Mucosa of stomach (tissue), 1 donor: ENCODE results near the gene COPS6.

Experiments
- H3K27me3 ChIP-seq: one replicate; pipeline ENCODE4 v1.7.0; 2013; ENCODE audit warnings: mild to moderate bottlenecking, low read length; ENCODE audit not compliant: control insufficient read depth, insufficient read depth
- H3K36me3 ChIP-seq: one replicate; pipeline ENCODE4 v1.7.0; 2013; ENCODE audit warnings: low read length; ENCODE audit not compliant: control insufficient read depth, insufficient read depth
- H3K4me1 ChIP-seq: one replicate; pipeline ENCODE4 v1.7.0; 2013; ENCODE audit warnings: mild to moderate bottlenecking, low read length; ENCODE audit not compliant: control insufficient read depth, insufficient read depth
- H3K4me3 ChIP-seq: one replicate; pipeline ENCODE4 v1.7.0; 2013; ENCODE audit warnings: low read length
- H3K9ac ChIP-seq: one replicate; pipeline ENCODE4 v1.7.0; 2013; ENCODE audit warnings: mild to moderate bottlenecking, low read length, moderate library complexity
- H3K9me3 ChIP-seq: one replicate; pipeline ENCODE4 v1.7.0; 2013; ENCODE audit warnings: mild to moderate bottlenecking, low read length, moderate library complexity; ENCODE audit not compliant: control insufficient read depth
- donor health status: Pancreatic carcinoma.

Gene COPS6

GRCh38 chr7:100111156-100111555 is 22.4 kb downstream of the COPS6 start:
- Histone ChIP-seq H3K36me3 (peaks cover 5% of the 10 kb centered on the region), H3K4me1 (no peaks in the 10 kb centered on the region), H3K27me3 (no peaks in the 10 kb centered on the region), H3K9me3 (no peaks in the 10 kb centered on the region), H3K9ac (no peak overlapping the region), H3K4me3 (no peak overlapping the region)

- Histone ChIP-seq H3K4me3 (no peak overlapping the region), H3K4me1 (no peaks in the 10 kb centered on the region), H3K36me3 (peaks cover 2% of the 10 kb centered on the region), H3K9me3 (no peaks in the 10 kb centered on the region), H3K27me3 (no peaks in the 10 kb centered on the region), H3K9ac (no peak overlapping the region)
These were observed 23.1 kb downstream of the COPS6 start for GRCh38 chr7:100111914-100112313.

- H3K4me3 ChIP-seq, result no peak overlapping the region
- H3K36me3 ChIP-seq, result no peaks in the 10 kb centered on the region
- peaks cover 5% of the 10 kb centered on the region for H3K4me1 ChIP-seq
- no peaks in the 10 kb centered on the region for H3K9me3 ChIP-seq
- H3K27me3 ChIP-seq, result no peaks in the 10 kb centered on the region
- H3K9ac ChIP-seq, result no peak overlapping the region
These were observed 26.3 kb downstream of the COPS6 start for GRCh38 chr7:100115026-100115425.

GRCh38 chr7:100118388-100119071 is 29.8 kb downstream of the COPS6 start:
- Histone ChIP-seq H3K27me3 (no peaks in the 10 kb centered on the region), H3K9ac (peak overlapping the region; percentile 78), H3K9me3 (no peaks in the 10 kb centered on the region), H3K4me3 (peak overlapping the region; percentile 74), H3K36me3 (no peaks in the 10 kb centered on the region), H3K4me1 (peaks cover 17% of the 10 kb centered on the region)

- Histone ChIP-seq H3K4me1 (peaks cover 19% of the 10 kb centered on the region), H3K36me3 (no peaks in the 10 kb centered on the region), H3K9me3 (no peaks in the 10 kb centered on the region), H3K27me3 (no peaks in the 10 kb centered on the region), H3K4me3 (peak within 1 kb of the TSS; percentile 74), H3K9ac (peak within 1 kb of the TSS; percentile 78)
These were observed 30.6 kb downstream of the COPS6 start, which contains the start of the genes CNPY4 and TAF6 for GRCh38 chr7:100119072-100119969. Gene CNPY4, plus strand, starts transcription at chr7:100119634. Its CDS starts 111 bp downstream, at chr7:100119745. Gene TAF6, minus strand, starts transcription at chr7:100119358. Its CDS starts 5,149 bp downstream, at chr7:100114209.

- Histone ChIP-seq H3K4me3 (peak overlapping the region; percentile 74), H3K27me3 (no peaks in the 10 kb centered on the region), H3K9me3 (no peaks in the 10 kb centered on the region), H3K36me3 (no peaks in the 10 kb centered on the region), H3K9ac (peak overlapping the region; percentile 78), H3K4me1 (peaks cover 28% of the 10 kb centered on the region)
These were observed 31.4 kb downstream of the COPS6 start for GRCh38 chr7:100119970-100120732.

GRCh38 chr7:100120733-100121036 is 31.9 kb downstream of the COPS6 start:
- Histone ChIP-seq H3K9ac (no peak overlapping the region), H3K36me3 (no peaks in the 10 kb centered on the region), H3K4me1 (peaks cover 33% of the 10 kb centered on the region), H3K9me3 (no peaks in the 10 kb centered on the region), H3K4me3 (no peak overlapping the region), H3K27me3 (no peaks in the 10 kb centered on the region)

- Histone ChIP-seq H3K4me1 (peaks cover 41% of the 10 kb centered on the region), H3K9ac (no peak overlapping the region), H3K27me3 (no peaks in the 10 kb centered on the region), H3K36me3 (no peaks in the 10 kb centered on the region), H3K9me3 (no peaks in the 10 kb centered on the region), H3K4me3 (no peak overlapping the region)
These were observed 33.3 kb downstream of the COPS6 start for GRCh38 chr7:100122067-100122466.

GRCh38 chr7:100122568-100122967 is 33.8 kb downstream of the COPS6 start:
- H3K27me3 ChIP-seq, result no peaks in the 10 kb centered on the region
- no peak overlapping the region for H3K9ac ChIP-seq
- no peak overlapping the region for H3K4me3 ChIP-seq
- peaks cover 41% of the 10 kb centered on the region for H3K4me1 ChIP-seq
- H3K9me3 ChIP-seq, result no peaks in the 10 kb centered on the region
- H3K36me3 ChIP-seq, result no peaks in the 10 kb centered on the region

- Histone ChIP-seq H3K36me3 (no peaks in the 10 kb centered on the region), H3K4me1 (peaks cover 44% of the 10 kb centered on the region), H3K27me3 (no peaks in the 10 kb centered on the region), H3K9me3 (no peaks in the 10 kb centered on the region), H3K4me3 (no peak overlapping the region), H3K9ac (no peak overlapping the region)
These were observed 35.8 kb downstream of the COPS6 start for GRCh38 chr7:100124301-100125230.

- H3K4me3 ChIP-seq, result peak overlapping the region; percentile 91
- peaks cover 44% of the 10 kb centered on the region for H3K4me1 ChIP-seq
- no peaks in the 10 kb centered on the region for H3K36me3 ChIP-seq
- H3K9me3 ChIP-seq, result no peaks in the 10 kb centered on the region
- H3K27me3 ChIP-seq, result no peaks in the 10 kb centered on the region
- peak overlapping the region; percentile 96 for H3K9ac ChIP-seq
These were observed 37.6 kb downstream of the COPS6 start for GRCh38 chr7:100126239-100126930.
